Thyroid gland (tissue), 4 donors: ENCODE data around the gene TM4SF5.

Experiments
- POLR2A ChIP-seq, 2 donors: fragments of 450-650 bp; IDR thresholded peaks; one replicate each; pipeline ENCODE4 v1.6.1; 2017; ENCODE audit warnings: antibody characterized with exemption in 2 of 2, mild to moderate bottlenecking in 2 of 2, moderate library complexity in 1 of 2
- TF ChIP-seq, protein P1 (sequence below), 6 experiments: fragments of 200-600 bp in 3 of 6; fragments of 450-650 bp in 3 of 6; sonication (generic) in 3 of 6; IDR thresholded peaks; one replicate each; pipeline ENCODE4 v1.5.1; 2016 to 2019; ENCODE audit warnings: antibody characterized with exemption in 6 of 6, mild to moderate bottlenecking in 2 of 6, inconsistent platforms in 1 of 6, moderate library complexity in 1 of 6

DNA sequence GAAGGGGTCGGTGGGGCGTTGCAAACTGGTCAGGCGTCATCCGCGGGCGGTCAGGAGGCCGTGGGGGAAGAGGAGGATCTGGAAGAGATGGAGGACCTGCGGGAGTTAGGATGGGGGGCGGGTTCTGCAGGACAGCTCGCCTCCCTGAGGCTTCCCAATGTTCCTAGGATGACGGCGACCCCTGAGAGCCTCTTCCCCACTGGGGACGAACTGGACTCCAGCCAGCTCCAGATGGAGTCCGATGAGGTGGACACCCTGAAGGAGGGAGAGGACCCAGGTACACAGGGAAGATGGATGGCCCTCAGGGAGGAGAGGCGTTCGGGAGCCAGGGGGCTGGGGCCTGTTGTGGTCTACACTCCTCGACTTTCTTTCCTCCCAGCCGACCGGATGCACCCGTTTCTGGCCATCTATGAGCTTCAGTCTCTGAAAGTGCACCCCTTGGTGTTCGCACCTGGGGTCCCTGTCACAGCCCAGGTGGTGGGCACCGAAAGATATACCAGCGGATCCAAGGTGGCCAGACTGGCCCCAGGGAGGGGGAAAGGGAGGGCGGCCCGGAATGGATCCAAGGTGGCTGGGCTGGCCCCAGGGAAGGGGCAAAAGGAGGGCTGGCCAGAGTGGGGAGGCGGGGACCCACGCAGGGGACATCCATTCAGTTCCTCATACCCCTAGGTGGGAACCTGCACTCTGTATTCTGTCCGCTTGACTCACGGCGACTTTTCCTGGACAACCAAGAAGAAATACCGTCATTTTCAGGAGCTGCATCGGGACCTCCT is 36.1 kb downstream of the TM4SF5 start:
- TF ChIP-seq POLR2A (IDR thresholded peaks at IDR 0.05) = no peak
- TF ChIP-seq, protein P1, sequence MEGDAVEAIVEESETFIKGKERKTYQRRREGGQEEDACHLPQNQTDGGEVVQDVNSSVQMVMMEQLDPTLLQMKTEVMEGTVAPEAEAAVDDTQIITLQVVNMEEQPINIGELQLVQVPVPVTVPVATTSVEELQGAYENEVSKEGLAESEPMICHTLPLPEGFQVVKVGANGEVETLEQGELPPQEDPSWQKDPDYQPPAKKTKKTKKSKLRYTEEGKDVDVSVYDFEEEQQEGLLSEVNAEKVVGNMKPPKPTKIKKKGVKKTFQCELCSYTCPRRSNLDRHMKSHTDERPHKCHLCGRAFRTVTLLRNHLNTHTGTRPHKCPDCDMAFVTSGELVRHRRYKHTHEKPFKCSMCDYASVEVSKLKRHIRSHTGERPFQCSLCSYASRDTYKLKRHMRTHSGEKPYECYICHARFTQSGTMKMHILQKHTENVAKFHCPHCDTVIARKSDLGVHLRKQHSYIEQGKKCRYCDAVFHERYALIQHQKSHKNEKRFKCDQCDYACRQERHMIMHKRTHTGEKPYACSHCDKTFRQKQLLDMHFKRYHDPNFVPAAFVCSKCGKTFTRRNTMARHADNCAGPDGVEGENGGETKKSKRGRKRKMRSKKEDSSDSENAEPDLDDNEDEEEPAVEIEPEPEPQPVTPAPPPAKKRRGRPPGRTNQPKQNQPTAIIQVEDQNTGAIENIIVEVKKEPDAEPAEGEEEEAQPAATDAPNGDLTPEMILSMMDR (IDR thresholded peaks at IDR 0.05) = no peak
